Stimulated activated CD4-positive, alpha-beta T cell treated with anti-CD3 and anti-CD28 coated beads, Interleukin-4, amount 100 ng/mL, for 24 hours (primary cell): ENCODE results near the gene CEACAM7.
A peak's percentile ranks its signal among the peaks of the same experiment; 100 is the strongest.
"Not testable (repeated sequence)": the region's sequence is repeated elsewhere in the genome, so short reads cannot be mapped to it uniquely, and the experiment has no call there.

ENCODE experiments used
- DNase-seq: peaks from one replicate; pipeline ENCODE4 v3.0.0-alpha.2; 2020

The CEACAM7 gene

GRCh38 chr19:41688098-41688497, at the start of gene CEACAM7:
CEACAM7 (minus strand) TSS chr19:41688270; CDS start chr19:41688165, 105 bp downstream.
- no peak for DNase-seq

GRCh38 chr19:41735071-41735600, 47.1 kb upstream of the CEACAM7 start:
- DNase-seq: no peak

GRCh38 chr19:41734585-41734984, 46.5 kb upstream of the CEACAM7 start:
- DNase-seq: no peak

- DNase-seq: no peak
These were observed 46.1 kb upstream of the CEACAM7 start for GRCh38 chr19:41734156-41734555.

- DNase-seq: no peak
These were observed 38.4 kb upstream of the CEACAM7 start for GRCh38 chr19:41726493-41726892.

GRCh38 chr19:41720103-41720502, 32.0 kb upstream of the CEACAM7 start:
- DNase-seq: no peak

GRCh38 chr19:41718761-41719160, 30.7 kb upstream of the CEACAM7 start:
- no peak for DNase-seq

- no peak for DNase-seq
These were observed 26.5 kb upstream of the CEACAM7 start for GRCh38 chr19:41714598-41714997.

- DNase-seq: no peak
These were observed 23.5 kb upstream of the CEACAM7 start for GRCh38 chr19:41711376-41712261.

GRCh38 chr19:41709951-41710645, 22.0 kb upstream of the CEACAM7 start:
- no peak for DNase-seq

GRCh38 chr19:41709516-41709915, 21.4 kb upstream of the CEACAM7 start:
- not testable (repeated sequence) for DNase-seq

- no peak for DNase-seq
These were observed 20.4 kb upstream of the CEACAM7 start, which contains the start of gene CEACAM5 for GRCh38 chr19:41708481-41708880. CEACAM5 (plus strand) TSS chr19:41708626; CDS start chr19:41708732, 106 bp downstream.

- DNase-seq: no peak
These were observed 19.9 kb upstream of the CEACAM7 start for GRCh38 chr19:41707871-41708371.

- no peak for DNase-seq
These were observed 19.4 kb upstream of the CEACAM7 start for GRCh38 chr19:41707502-41707812.

GRCh38 chr19:41706741-41707501, 18.9 kb upstream of the CEACAM7 start:
- peak; percentile 69 for DNase-seq

GRCh38 chr19:41705393-41706174, 17.5 kb upstream of the CEACAM7 start:
- DNase-seq: peak; percentile 12

GRCh38 chr19:41703602-41704293, 15.7 kb upstream of the CEACAM7 start:
- DNase-seq: no peak

- DNase-seq: no peak
These were observed 14.1 kb upstream of the CEACAM7 start for GRCh38 chr19:41702171-41702651.

GRCh38 chr19:41701401-41702075, 13.5 kb upstream of the CEACAM7 start:
- DNase-seq: no peak

- no peak for DNase-seq
These were observed 12.5 kb upstream of the CEACAM7 start for GRCh38 chr19:41700381-41701195.
